Stimulated activated CD8-positive, alpha-beta memory T cell treated with anti-CD3 and anti-CD28 coated beads, Interleukin-12 subunit alpha, Interleukin-12 subunit beta, amount 100 ng/mL, for 24 hours (primary cell): ENCODE data around the gene FHOD3.

Experiments
- DNase-seq: peaks from one replicate; pipeline ENCODE4 v3.0.0-alpha.2; 2020; ENCODE audit errors: extremely low read depth

FHOD3 gene

DNA sequence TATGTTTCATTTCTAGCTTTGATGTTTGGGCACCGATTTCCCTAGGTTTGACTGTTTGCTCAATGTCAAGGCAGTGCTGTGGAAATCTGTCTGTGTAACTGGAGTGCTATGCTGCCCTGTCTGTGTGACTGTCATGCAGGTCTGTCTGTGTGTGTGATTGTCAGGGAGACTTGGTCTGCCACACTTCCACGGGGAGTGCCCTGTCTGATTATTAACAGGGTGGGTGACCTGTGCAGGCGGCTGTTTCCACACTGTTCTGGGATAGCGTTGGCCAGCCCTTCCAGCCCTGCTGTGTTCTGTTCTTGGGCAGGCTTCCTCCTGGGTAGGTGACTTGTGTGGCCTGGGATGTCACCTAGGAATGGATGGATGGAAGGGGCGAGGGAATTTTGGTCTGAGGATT, 85.3 kb downstream of the FHOD3 start:
- DNase-seq: no peak

- DNase-seq: no peak
Measured at GRCh38 chr18:36386150-36386920, 88.8 kb downstream of the FHOD3 start.

DNA sequence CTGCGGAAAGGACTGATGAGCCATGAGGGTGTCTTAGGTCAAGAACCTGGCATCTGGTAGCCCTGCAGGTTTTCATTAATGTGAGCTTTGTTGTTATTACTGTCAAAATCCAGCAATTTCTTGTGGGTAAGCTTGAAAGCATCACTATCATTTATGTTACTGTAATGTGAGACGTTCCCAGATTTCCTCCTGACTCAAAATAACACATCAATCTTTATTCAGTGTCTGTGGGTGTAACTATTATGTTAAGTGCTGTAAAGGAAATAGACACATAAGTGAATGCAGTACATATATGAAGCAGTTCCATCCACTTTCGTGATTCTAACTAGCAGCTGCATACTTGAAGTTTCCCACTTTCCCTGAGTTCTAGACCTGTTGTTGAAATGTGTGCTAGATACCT, 89.8 kb downstream of the FHOD3 start:
- no peak for DNase-seq

DNA sequence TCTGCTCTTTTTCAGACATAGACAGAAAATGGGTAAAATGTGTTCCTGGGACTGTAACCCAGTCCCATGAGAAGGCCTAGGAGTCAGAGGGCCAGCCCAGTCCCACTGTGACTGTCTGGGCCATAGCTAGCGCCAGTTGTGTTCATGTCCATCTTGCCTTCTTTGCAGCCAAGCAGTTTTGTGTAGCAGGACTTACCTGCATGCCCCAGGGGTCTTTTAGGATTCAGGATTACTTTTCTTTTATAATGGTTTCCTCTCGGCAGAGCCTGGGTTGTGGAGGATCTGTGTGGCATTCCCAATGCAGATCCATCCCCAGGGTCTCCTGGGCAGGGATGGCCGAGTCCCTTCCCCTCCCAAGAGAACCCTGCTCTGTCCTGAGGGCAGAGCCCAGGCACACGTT, 90.8 kb downstream of the FHOD3 start:
- DNase-seq: no peak

DNA sequence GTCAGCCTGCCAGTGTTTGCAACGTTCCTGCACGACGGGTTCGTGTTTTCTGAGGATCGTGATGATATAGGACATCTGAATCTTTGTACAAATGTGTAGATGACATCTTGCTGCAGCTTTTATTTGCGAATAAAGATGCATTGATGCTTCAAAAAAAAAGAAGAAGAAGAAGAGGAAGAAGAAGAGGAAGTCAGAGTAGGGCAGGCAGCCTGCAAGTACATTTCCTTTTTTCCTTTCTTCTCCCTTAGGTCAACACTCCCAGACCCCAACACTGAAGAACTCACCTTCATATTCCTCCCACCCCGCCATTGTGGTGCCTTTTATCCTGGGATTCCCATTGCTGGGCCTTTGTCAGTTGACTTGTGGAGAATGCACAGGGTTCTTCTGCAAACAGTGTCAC, 91.5 kb downstream of the FHOD3 start:
- no peak for DNase-seq

DNA sequence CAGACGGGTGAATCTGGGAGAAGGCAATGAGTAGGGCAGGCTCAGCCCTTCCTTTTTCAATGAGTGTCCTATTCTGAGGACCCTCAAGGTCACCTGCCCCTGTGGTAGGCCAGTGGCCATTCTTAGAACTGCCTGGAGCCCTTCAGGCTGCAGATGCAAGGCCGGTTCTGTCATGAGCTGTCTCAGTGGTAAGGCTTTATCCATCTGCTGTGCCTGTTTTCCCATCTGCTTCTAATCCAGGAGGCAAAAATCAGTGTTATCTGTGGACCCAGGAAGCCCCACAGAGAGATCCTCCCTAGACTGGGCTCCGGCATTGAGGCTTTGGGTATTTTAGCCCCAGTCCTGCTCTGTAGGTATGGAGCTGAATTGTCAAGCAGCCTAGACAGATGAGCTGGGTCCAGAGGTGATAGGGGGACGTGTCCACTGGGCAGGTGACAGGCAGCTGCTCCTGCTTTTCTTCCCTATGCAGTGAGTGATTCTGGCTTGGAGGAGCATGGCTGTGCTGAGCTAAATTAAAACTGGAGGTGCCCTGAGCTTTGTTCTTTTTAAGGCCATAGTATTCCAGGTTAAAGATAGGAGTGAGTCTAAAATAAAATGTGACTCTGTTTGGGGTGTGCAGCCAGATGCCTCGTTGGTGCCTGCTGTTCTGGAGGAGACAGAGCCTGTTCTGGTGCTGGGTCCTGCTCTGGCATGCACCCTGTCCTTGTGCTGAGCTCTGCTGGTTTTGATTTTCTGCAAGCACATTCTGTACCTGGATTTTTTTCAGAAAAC, 92.5 kb downstream of the FHOD3 start:
- no peak for DNase-seq

DNA sequence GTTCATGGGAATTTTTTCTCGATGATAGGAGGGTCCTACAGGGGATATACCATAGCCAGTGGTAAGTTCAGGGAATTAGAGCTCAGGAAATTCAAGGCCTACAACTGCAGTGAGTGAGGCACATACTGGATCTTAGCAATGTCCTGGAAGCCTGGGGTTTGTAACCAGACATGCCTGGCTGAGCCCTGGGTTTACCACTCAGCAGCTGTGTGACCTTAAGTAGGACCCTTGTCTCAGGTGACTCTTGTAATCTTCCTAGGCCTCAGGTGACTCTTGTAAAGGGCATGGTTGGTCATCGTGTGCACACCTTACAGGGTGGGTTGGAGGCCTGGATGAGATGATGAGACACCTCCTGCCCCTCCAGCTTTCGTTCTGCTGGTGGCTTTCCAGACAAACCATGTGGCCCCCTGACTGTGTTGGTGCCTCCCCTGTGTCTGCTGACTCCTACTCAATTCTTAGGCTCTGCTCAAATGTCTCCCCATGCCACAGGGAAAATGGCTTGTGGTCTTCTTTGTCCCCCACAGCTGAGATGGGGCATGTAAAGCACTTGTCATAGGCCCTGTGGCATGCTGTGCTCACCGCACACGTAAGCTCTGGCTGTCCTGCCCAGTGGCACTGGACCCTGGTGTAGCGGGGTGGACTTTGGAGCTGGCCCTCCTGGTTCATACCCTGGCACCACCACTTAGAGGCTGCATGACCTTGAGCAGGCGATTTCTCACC, 94.1 kb downstream of the FHOD3 start:
- DNase-seq: no peak

DNA sequence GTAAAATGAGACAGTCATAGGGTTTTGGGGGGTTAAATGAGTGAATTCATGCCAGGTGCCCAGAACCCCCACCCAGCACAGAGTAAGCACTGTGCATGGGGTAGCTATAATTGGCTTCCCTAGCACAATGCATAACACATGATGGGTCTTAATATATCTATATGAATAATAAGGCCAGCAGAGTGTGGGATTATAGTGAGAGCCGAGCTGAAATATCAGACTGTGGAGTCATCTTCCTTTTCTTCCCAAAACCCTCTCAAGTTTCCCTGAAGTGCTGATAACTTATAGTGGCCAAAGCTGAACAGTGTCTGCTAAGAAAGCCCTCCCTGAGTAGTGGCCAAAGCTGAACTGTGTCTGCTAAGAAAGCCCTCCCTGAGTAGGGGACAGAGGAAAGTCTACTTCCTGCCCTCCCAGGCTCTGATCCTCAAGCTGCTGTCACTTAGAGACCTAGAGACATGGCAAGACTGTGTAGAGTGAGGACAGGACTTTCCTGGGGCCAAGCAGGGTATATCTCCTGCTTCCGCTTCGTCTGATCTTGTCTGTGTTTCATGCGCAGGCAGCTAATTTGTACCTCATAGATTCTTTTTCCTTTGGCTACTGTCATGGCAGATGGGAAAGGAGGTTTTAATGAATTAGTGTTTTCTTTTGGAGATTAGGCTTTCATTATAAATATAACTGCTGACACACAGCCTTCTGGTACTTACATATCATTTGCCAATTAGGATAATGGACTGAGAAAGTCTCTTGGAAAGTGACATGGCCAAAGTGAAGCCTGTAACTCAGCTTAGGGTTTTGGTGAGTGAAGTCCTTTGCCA, 94.9 kb downstream of the FHOD3 start:
- no peak for DNase-seq

DNA sequence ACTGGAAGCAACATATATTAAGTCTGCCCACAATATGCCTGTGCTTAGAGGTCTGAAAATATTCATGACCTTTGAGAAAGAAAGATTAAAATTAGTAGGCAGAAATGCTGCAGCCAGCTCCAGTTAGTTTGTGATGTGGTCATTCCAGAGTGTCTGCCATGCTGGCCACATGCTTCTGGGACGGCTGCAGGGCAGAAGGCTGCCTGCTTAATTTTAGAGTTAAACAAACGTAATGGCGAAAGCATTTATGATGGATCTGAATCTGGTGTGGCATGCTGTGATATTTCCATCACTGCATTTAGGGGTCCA, 95.4 kb downstream of the FHOD3 start:
- DNase-seq: no peak

DNA sequence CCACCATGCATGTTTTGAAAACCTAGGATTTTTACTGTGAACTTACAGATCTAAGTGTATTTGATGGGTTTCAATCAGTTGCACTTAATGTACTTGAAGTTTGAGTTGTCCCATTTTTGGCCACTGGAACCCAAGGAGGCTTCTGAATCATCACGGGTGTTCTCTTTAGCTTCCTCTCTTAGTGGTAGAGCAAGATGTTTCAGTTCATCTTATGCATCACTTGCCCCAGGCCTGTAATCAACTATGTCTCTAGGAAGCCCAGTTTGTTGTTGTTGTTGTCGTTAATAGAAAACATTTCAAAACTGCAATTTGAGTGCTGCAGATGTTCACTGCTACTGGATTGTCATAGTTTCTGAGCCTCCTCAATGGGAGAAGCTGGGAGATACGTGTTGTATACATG, 97.0 kb downstream of the FHOD3 start:
- DNase-seq: no peak

DNA sequence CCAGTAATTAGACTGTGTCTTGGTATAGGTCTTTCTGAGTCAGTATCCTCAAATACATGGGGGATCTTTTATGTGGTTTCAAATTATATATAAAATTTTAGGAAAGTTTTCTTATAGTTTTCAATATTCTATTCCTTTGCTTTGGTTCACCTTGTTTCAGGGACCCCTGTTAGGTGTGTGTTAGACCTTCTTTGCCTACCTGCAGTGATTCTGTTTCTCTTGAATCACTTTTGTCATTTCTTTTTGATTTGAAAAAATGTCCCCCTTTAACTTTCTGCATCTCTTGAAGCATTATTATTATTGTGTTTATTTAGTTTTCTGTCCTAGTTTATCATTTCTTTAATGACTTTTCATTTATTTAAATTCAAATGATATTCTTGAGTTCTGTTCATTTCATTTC, 98.7 kb downstream of the FHOD3 start:
- no peak for DNase-seq

GRCh38 chr18:36397033-36397432, 99.5 kb downstream of the FHOD3 start:
- DNase-seq: no peak

- DNase-seq: no peak
Measured at GRCh38 chr18:36398419-36398818, 100.9 kb downstream of the FHOD3 start.

GRCh38 chr18:36399055-36399454, 101.5 kb downstream of the FHOD3 start:
- no peak for DNase-seq

GRCh38 chr18:36401462-36401861, 103.9 kb downstream of the FHOD3 start:
- no peak for DNase-seq

DNA sequence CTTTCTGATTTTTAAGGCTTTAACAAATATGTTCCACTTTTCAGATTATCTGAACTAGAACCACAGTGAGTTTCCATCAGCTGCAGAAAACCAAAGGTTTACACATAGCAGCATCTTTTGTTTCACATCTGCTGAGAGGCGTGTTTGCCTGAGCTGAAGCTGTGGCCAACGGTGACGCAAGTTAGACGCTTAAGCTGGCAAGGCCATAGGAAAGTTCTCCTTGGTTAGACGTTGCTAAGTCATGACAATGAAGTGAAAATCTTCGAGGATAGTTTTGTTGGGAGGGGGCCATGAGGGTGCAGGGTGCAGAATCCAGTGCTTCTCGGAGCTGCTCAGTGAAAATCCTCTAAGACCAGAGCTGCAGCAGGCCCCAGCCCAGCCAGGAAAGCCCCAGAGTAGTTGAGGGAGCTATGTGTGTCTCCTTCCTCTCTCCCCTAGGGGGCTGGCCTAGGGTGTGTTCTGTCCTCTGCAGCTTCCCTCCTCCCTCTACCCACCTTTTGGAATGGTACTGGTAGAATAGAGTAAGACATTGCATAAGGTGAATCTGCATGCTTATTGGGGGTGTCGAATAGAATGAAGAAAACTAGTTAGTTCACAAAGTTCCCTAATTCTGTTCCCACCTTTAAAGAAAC, 105.4 kb downstream of the FHOD3 start:
- DNase-seq: no peak

DNA sequence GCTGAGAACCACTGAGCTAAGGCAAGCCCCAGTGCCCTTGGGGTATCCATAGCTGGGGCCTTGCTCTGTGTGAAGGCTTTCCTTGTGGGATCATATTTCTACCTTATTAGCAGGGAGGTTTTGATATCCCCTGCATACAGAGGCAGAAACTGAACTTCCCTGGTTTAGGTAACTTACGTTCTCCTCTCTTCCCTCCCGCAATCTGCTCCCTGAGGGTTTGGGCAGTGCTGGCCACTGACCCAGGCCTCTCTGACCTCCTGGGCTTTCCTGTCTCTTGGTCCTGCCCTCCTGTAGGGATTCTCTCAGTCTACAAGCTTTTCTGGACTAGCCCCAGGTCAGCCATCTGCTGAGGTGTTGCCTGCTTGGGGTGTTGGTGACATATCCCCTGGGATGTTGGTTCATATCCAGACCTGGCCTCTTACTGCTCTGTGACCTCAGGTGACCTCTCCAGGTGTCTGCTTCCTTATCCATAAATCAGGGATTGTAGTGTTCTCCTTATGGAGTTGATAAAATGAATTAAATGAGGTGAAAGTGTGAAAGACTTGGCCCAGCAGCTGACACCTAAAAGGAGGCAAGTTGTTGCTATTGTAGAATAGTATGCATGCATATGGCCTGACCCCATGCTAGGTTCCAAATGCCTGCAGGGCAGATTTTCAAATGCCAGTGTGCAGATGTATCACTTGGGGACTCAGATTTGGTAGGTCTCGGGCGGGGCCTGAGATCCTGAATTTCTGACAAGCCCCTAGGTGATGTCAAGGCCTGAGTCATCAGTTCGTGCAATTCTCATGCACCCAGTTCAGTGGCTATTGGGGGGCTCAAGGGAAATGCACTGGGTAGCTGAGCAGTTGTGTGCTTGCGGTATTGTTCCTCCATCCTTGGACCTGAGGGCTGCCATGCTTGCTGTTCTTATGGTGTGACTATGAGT, 106.6 kb downstream of the FHOD3 start:
- DNase-seq: no peak

GRCh38 chr18:36405611-36406010, 108.1 kb downstream of the FHOD3 start:
- DNase-seq: no peak

DNA sequence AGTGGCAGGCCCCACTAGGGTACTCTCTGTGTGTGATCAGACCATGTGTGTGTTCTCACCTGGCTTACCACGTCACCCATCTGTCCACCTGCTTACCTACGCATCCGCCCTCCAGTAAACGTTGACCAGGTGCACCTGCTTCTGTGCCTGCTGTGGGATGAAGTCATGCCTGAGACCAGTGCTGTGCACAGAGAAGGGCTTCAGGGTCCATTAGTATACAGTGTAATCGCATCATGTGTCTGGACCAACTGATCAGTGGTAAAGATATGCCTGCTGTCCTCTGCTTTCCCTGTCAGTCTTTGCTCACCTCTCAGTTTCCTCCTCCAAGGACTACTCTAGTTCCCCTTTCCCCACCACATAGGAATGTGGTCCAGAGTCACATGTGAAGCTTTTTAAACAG, 109.3 kb downstream of the FHOD3 start:
- no peak for DNase-seq

- DNase-seq: no peak
Measured at GRCh38 chr18:36408606-36409005, 111.1 kb downstream of the FHOD3 start.

- DNase-seq: no peak
Measured at GRCh38 chr18:36409779-36410178, 112.3 kb downstream of the FHOD3 start.
